ENCODE results near the gene MICU1. TPM values are rescaled to one million over a fixed set of nuclear protein-coding genes. Genes with fewer than 3 reads are reported as not detected.
"Not testable (repeated sequence)": the region's sequence is repeated elsewhere in the genome, so short reads cannot be mapped to it uniquely, and the experiment has no call there.

The MICU1 gene
- polyA plus RNA-seq, 1 donor, result 54.6 TPM

GRCh38 chr10:72326665-72327603 is 298.9 kb downstream of the MICU1 start:
- H3K27me3 ChIP-seq (ENCODE audit: control insufficient read depth, insufficient read depth, low read length); H3K9me3 ChIP-seq (ENCODE audit: control insufficient read depth, low read depth, low read length); H3K4me3 ChIP-seq (ENCODE audit: low read length); H3K27ac ChIP-seq (ENCODE audit: low read length); H3K36me3 ChIP-seq (ENCODE audit: control insufficient read depth, insufficient read depth, low read length); DNase-seq: not testable (repeated sequence)
- 100% methylated on average over 2 of the region's 32 CpGs for WGBS (ENCODE audit: insufficient coverage, low lambda C conversion rate)
- H3K4me1 ChIP-seq (ENCODE audit: control insufficient read depth, insufficient read depth, low read length), result peaks cover 30% of the 10 kb centered on the region

GRCh38 chr10:72325243-72326175 is 300.4 kb downstream of the MICU1 start:
- WGBS (ENCODE audit: insufficient coverage, low lambda C conversion rate), result no CpG with 5 or more reads among the region's 49 CpGs

GRCh38 chr10:72323771-72324191 is 302.1 kb downstream of the MICU1 start:
- Histone ChIP-seq H3K9me3 (ENCODE audit: control insufficient read depth, low read depth, low read length) (no peaks in the 10 kb centered on the region), H3K4me3 (ENCODE audit: low read length) (no peak overlapping the region), H3K36me3 (ENCODE audit: control insufficient read depth, insufficient read depth, low read length) (no peaks in the 10 kb centered on the region), H3K27ac (ENCODE audit: low read length) (no peak overlapping the region), H3K27me3 (ENCODE audit: control insufficient read depth, insufficient read depth, low read length) (no peaks in the 10 kb centered on the region), H3K4me1 (ENCODE audit: control insufficient read depth, insufficient read depth, low read length) (peaks cover 43% of the 10 kb centered on the region)
- DNase-seq, result no peak
- no CpG with 5 or more reads among the region's 12 CpGs for WGBS (ENCODE audit: insufficient coverage, low lambda C conversion rate)

More at GRCh38 chr10:72325243-72326175, 300.4 kb downstream of the MICU1 start:
- H3K27ac ChIP-seq (ENCODE audit: low read length), result peak overlapping the region; percentile 16
- H3K36me3 ChIP-seq (ENCODE audit: control insufficient read depth, insufficient read depth, low read length); H3K4me3 ChIP-seq (ENCODE audit: low read length); H3K9me3 ChIP-seq (ENCODE audit: control insufficient read depth, low read depth, low read length); H3K27me3 ChIP-seq (ENCODE audit: control insufficient read depth, insufficient read depth, low read length): not testable (repeated sequence)
- DNase-seq, result peak in 1 of 2 donors; percentile 56
- H3K4me1 ChIP-seq (ENCODE audit: control insufficient read depth, insufficient read depth, low read length), result peaks cover 31% of the 10 kb centered on the region

- no peak overlapping the region for H3K4me3 ChIP-seq (ENCODE audit: low read length)
- no CpG with 5 or more reads among the region's 10 CpGs for WGBS (ENCODE audit: insufficient coverage, low lambda C conversion rate)
- peaks cover 38% of the 10 kb centered on the region for H3K4me1 ChIP-seq (ENCODE audit: control insufficient read depth, insufficient read depth, low read length)
- H3K9me3 ChIP-seq (ENCODE audit: control insufficient read depth, low read depth, low read length), result no peaks in the 10 kb centered on the region
- no peak for DNase-seq
- no peak overlapping the region for H3K27ac ChIP-seq (ENCODE audit: low read length)
- no peaks in the 10 kb centered on the region for H3K36me3 ChIP-seq (ENCODE audit: control insufficient read depth, insufficient read depth, low read length)
- no peaks in the 10 kb centered on the region for H3K27me3 ChIP-seq (ENCODE audit: control insufficient read depth, insufficient read depth, low read length)
Observed at GRCh38 chr10:72323108-72323749, 302.6 kb downstream of the MICU1 start.

- Histone ChIP-seq H3K27me3 (ENCODE audit: control insufficient read depth, insufficient read depth, low read length) (no peaks in the 10 kb centered on the region), H3K36me3 (ENCODE audit: control insufficient read depth, insufficient read depth, low read length) (no peaks in the 10 kb centered on the region), H3K4me3 (ENCODE audit: low read length) (no peak overlapping the region), H3K9me3 (ENCODE audit: control insufficient read depth, low read depth, low read length) (no peaks in the 10 kb centered on the region), H3K4me1 (ENCODE audit: control insufficient read depth, insufficient read depth, low read length) (peaks cover 35% of the 10 kb centered on the region), H3K27ac (ENCODE audit: low read length) (no peak overlapping the region)
- DNase-seq, result no peak
- no CpG with 5 or more reads among the region's 16 CpGs for WGBS (ENCODE audit: insufficient coverage, low lambda C conversion rate)
Observed at GRCh38 chr10:72322280-72323058, 303.4 kb downstream of the MICU1 start.

- Histone ChIP-seq H3K36me3 (ENCODE audit: control insufficient read depth, insufficient read depth, low read length) (no peaks in the 10 kb centered on the region), H3K4me3 (ENCODE audit: low read length) (no peak overlapping the region), H3K9me3 (ENCODE audit: control insufficient read depth, low read depth, low read length) (no peaks in the 10 kb centered on the region), H3K27ac (ENCODE audit: low read length) (no peak overlapping the region), H3K4me1 (ENCODE audit: control insufficient read depth, insufficient read depth, low read length) (peaks cover 35% of the 10 kb centered on the region), H3K27me3 (ENCODE audit: control insufficient read depth, insufficient read depth, low read length) (no peaks in the 10 kb centered on the region)
- no peak for DNase-seq
- WGBS (ENCODE audit: insufficient coverage, low lambda C conversion rate), result no CpG with 5 or more reads among the region's 3 CpGs
Observed at GRCh38 chr10:72322030-72322279, 303.9 kb downstream of the MICU1 start.

GRCh38 chr10:72321248-72322029 is 304.4 kb downstream of the MICU1 start:
- Histone ChIP-seq H3K9me3 (ENCODE audit: control insufficient read depth, low read depth, low read length) (no peaks in the 10 kb centered on the region), H3K4me1 (ENCODE audit: control insufficient read depth, insufficient read depth, low read length) (peaks cover 39% of the 10 kb centered on the region), H3K27me3 (ENCODE audit: control insufficient read depth, insufficient read depth, low read length) (no peaks in the 10 kb centered on the region), H3K27ac (ENCODE audit: low read length) (peak overlapping the region; percentile 75), H3K36me3 (ENCODE audit: control insufficient read depth, insufficient read depth, low read length) (no peaks in the 10 kb centered on the region), H3K4me3 (ENCODE audit: low read length) (no peak overlapping the region)
- no peak for DNase-seq
- WGBS (ENCODE audit: insufficient coverage, low lambda C conversion rate), result no CpG with 5 or more reads among the region's 13 CpGs

- Histone ChIP-seq H3K4me1 (ENCODE audit: control insufficient read depth, insufficient read depth, low read length) (peaks cover 46% of the 10 kb centered on the region), H3K36me3 (ENCODE audit: control insufficient read depth, insufficient read depth, low read length) (no peaks in the 10 kb centered on the region), H3K4me3 (ENCODE audit: low read length) (no peak overlapping the region), H3K27ac (ENCODE audit: low read length) (peak overlapping the region; percentile 75), H3K9me3 (ENCODE audit: control insufficient read depth, low read depth, low read length) (no peaks in the 10 kb centered on the region), H3K27me3 (ENCODE audit: control insufficient read depth, insufficient read depth, low read length) (no peaks in the 10 kb centered on the region)
- DNase-seq, result peak in 1 of 2 donors; percentile 63
- no CpG with 5 or more reads among the region's 12 CpGs for WGBS (ENCODE audit: insufficient coverage, low lambda C conversion rate)
Observed at GRCh38 chr10:72320676-72321247, 305.1 kb downstream of the MICU1 start.

Measured in large intestine (tissue), 3 donors.